Measurements from ENCODE around the gene NACC1. TPM values are rescaled to one million over a fixed set of nuclear protein-coding genes. Genes with fewer than 3 reads are reported as not detected.
"Not testable (repeated sequence)": the region's sequence is repeated elsewhere in the genome, so short reads cannot be mapped to it uniquely, and the experiment has no call there.

NACC1 gene
- total RNA-seq, 4 donors from 2014 or later: 12.0 to 44.7 (median 23.0) TPM

DNA sequence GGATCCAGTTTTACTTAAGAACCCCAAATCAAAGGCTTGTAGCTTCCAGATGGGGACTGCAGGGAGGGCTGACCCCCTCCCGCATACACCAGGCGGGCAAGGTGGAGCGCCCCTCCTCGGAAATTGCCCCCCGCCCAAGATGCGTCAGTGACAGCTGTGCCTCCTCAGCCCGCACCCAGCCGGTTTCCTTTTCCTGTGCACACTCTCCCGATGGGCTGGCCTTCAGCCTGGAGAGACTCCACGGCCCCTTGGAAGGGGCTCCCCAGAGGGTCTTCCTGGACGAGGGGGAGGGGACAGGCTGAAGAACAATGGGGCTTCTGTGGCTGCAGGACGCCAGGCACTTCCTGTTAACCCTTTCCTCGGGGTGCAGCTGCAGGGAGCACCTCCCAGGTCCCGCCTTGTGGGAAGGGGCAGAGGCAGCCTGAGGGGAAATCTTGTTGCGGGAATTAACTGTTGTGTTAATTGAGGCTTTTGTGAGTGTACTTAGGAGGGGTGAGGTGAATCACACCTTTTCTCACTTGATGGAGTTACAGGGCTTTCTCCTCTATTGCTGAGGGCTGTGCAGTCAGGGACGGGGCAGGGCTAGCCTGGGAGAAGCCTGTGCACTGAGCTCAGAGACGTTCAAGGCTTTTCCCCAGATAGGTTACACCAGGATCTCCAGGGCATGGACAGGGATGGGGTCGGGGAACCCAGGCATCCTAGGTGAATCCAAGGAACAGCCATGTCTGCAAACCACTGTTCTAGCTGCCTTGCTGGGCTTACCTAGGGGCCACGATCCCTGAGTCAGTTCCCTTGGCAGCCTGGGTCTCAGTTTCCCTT is 46.5 kb downstream of the NACC1 start:
- no peak for DNase-seq (ENCODE audit: low spot score)
- peak; percentile 6 for ATAC-seq (ENCODE audit: low FRiP score)
- TF ChIP-seq, protein P1, sequence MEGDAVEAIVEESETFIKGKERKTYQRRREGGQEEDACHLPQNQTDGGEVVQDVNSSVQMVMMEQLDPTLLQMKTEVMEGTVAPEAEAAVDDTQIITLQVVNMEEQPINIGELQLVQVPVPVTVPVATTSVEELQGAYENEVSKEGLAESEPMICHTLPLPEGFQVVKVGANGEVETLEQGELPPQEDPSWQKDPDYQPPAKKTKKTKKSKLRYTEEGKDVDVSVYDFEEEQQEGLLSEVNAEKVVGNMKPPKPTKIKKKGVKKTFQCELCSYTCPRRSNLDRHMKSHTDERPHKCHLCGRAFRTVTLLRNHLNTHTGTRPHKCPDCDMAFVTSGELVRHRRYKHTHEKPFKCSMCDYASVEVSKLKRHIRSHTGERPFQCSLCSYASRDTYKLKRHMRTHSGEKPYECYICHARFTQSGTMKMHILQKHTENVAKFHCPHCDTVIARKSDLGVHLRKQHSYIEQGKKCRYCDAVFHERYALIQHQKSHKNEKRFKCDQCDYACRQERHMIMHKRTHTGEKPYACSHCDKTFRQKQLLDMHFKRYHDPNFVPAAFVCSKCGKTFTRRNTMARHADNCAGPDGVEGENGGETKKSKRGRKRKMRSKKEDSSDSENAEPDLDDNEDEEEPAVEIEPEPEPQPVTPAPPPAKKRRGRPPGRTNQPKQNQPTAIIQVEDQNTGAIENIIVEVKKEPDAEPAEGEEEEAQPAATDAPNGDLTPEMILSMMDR (IDR thresholded peaks at IDR 0.05): no peak

DNA sequence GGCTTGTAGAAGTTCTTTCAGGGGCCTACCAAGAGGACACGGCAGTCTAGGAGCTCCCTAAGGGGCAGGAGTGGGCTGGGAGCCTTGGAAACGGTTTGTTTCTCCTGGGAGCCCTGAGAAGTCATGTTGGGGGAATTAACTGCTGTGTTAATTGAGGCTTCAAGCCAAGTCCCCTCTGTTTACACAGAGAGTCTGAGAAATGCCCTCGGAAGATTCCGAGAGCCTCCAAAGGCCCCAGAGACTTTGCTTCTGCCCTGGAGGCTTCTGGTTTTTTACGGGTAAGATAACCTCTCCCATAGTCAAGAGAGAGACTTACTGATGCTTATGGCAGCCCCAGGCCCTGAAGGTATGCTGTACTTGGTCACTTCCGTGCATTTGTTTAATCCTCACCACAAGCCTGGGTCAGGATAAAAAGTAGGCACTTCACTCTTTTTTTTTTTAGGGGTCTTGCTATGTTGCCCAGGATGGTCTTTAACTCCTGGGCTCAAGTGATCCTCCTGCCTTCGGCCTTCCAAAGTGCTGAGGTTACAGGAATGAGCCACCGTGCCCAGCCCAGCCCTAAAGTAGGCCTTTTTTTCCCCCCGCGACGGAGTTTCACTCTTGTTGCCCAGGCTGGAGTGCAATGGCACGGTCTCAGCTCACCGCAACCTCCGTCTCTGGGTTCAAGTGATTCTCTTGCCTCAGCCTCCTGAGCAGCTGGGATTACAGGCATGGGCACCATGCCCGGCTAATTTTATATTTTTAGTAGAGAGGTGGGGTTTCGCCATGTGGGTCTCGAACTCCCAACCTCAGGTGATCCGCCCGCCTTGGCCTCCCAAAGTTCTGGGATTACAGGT is 47.3 kb downstream of the NACC1 start:
- no peak for ATAC-seq (ENCODE audit: low FRiP score)
- DNase-seq (ENCODE audit: low spot score): no peak
- TF ChIP-seq, protein P1 (IDR thresholded peaks at IDR 0.05): no peak

DNA sequence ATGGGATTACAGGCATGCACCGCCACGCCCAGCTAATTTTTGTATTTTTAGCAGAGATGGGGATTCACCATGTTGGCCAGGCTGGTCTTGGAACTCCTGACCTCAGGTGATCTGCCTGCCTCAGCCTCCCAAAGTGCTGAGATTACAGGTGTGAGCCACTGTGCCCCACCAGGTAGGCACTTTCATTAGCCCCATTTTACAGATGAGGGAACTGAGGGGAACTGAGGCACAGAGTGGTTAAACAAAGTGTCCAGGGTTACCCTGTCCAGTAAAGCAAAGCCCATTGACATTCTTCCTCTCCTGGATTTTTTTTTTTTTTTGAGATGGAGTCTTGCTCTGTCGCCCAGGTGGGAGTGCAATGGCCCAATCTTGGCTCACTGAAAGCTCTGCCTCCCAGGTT is 48.1 kb downstream of the NACC1 start:
- not testable (repeated sequence) for DNase-seq (ENCODE audit: low spot score); ATAC-seq (ENCODE audit: low FRiP score)

DNA sequence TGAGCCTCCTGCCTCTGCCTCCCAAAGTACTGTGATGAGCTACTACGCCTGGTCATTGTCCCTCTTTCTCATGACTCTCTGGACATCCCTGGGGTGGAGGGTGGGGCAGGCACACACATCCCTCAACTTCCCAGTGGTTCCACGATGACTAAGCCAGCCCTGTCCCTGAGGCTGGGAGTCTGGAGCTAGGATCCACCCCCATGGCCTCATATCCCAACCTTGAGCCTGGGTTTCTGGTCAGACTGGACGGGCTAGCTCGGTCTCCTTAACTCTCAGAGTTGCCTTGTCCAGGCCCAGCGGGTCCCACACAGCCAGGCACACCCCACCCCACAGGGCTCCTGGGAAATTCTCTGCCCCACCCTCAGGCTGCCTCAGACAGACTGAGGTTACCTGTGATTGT is 51.7 kb downstream of the NACC1 start:
- ATAC-seq (ENCODE audit: low FRiP score): no peak
- TF ChIP-seq, protein P1 (IDR thresholded peaks at IDR 0.05): no peak
- no peak for DNase-seq (ENCODE audit: low spot score)

DNA sequence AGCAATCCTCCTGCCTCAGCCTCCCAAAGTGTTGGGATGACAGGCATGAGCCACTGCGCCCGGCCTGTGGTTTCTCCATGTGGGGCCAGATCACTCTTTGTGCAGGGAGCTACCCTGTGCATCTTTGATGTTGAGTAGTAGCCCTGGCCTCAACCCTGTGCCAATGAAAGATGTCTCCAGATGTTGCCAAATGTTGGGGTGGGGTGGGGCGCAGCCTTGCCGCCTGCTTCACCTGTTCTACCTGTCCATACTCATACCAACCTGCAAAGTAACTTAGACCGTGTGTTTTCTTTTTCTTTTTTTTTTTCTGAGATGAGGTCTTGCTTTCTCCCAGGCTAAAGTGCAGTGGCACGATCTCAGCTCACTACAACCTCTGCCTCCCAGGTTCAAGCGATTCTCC is 53.1 kb downstream of the NACC1 start:
- no peak for ATAC-seq (ENCODE audit: low FRiP score)
- no peak for DNase-seq (ENCODE audit: low spot score)
- TF ChIP-seq, protein P1 (IDR thresholded peaks at IDR 0.05): no peak

DNA sequence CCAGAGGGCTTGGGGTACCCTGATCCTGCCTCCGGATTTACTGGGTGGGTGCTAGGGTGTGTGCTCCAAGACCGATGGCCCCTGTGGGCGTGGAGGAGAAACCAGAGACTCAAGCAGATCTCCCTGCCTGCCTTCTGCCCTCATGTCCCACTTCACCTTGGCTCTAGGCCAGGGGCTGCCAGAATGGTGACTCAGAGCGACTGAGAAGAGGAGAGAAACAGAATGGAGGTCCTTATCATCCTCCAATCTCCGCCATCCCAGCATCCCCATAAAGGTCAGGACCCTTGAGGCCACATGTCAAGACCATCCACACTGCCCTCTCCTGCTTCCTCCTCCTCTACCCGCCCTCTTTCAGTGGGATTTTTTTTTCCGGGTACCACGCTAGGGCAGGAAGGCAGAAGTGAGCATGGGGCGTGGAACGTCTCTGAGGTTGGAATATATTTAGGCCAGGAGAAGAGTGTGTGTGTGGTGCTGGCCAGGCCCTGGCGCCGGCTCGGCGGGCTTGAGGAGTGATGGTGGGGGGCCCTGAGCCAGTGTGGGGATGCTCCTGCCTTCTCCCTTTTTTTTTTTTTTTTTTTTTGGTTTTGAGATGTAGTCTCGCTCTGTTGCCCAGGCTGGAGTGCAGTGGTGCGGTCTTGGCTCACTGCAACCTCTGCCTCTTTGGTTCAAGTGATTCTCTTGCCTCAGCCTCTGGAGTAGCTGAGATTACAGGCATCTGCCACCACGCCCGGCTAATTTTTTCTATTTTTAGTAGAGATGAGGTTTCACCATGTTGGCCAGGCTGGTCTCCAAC is 54.5 kb downstream of the NACC1 start:
- ATAC-seq (ENCODE audit: low FRiP score) (no peak), DNase-seq (ENCODE audit: low spot score) (peak; percentile 90)
- TF ChIP-seq, protein P1 (IDR thresholded peaks at IDR 0.05): no peak

Measured in omental fat pad (tissue), 4 donors.